ENCODE data around the gene MSH4.
"Not testable (repeated sequence)": the region's sequence is repeated elsewhere in the genome, so short reads cannot be mapped to it uniquely, and the experiment has no call there.

Gene MSH4

DNA sequence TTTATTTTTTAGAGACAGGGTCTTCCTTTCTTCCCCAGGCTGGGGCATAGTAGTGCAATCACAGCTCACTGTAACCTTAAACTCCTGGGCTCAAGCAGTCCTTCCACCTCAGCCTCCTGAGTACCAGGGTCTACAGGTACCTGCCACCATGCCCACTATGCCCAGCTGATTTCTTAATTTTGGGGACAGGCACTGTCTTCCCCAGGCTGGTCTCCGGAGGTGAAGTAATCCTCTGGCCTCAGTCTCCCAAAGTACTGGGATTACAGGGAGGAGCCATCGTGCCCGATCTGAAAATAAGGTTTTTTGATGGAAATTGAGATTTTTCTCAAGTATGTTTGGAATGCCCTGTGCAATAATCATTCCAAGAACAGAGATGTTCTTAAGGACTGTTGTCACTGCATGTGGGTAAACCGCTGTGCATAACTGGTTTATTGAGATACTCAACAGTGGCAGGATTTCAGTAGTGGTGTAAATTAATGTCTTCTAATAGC, 934 bp upstream of the MSH4 start:
- in situ Hi-C loops (cut with HindIII; ENCODE audit: low sequenced_read_pairs) = no loop called here

DNA sequence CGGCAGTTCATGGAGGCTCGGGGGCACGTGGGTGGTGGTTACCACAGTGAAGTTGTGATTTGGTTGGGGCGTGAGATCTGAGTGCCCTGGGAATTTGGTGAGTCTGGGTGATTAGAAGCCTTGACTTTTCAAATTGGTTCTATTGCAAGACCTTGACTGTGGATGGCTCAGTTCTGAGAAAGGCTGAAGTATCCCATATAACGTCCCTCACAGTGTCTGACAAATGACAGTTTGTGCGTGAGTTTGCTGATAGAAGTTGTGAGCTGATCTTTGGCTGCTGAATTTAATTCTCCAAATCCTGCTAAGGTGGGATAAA, 549 bp downstream of the MSH4 start:
- in situ Hi-C loops (cut with HindIII; ENCODE audit: low sequenced_read_pairs) = no loop called here

DNA sequence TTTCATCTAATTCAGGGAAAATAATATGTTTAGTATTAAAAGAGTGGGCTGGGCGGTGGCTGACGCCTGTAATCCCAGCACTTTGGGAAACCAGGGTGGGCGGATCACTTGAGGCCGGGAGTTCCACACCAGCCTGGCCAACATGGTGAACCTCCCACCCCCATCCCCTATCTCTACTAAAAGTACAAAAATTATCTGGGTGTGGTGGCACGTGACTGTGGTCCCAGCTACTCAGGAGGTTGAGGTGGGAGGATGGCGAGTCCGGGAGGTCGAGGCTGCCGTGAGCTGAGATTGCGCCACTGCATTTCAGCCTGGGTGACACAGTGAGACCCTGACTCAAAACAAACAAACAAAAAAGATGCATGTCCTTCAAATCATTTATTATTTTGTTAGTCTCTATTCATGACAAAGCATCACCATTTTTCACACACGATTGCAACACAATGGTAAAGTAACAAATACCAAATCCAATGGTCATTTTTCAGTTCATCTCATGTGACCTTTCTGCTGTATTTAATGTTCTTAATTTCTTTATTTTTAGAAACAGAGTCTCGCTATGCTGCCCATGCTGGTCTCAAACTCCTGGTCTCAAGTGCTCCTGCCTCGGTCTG, 1.0 kb downstream of the MSH4 start:
- in situ Hi-C loops (cut with HindIII; ENCODE audit: low sequenced_read_pairs) = no loop called here

DNA sequence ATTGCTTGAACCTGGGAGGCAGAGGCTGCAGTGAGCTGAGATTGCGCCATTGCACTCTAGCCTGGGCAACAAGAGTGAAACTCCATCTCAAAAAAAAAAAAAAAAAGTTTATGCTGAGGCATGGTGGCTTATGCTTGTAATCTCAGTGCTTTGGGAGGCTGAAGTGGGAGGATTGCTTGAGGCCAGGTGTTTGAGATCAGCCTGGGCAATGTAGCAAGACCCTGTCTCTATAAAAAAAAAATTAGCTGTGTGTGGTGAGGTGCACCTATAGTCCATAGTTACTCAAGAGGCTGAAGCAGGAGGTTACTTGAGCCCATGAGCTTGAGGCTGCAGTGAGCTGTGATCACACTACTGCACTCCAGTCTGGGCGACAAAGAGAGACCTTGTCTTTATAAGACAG, 4.8 kb downstream of the MSH4 start:
- in situ Hi-C loops (cut with HindIII; ENCODE audit: low sequenced_read_pairs) = loop anchor here (5.0 kb wide), 1 partner anchor 34 kb away; no protein-coding TSS in a partner anchor

DNA sequence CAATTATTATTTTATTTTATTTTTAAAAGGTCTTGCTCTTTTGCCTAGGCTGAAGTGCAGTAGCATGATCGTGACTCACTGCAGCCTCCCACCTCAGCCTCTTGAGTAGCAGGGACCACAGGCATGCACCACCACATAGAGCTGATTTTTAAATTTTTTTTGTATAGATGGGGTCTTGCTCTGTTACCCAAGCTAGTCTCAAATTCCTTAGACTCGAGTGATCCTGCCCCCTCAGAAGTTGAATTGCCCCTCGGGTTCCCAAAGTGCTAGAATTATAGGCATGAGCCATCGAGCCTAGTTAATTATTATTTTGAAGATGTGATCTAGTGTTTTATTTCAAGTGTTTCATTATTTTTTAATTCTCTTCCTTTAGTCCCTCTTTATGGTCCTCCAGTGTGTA, 12.2 kb downstream of the MSH4 start:
- in situ Hi-C loops (cut with HindIII; ENCODE audit: low sequenced_read_pairs) = no loop called here

DNA sequence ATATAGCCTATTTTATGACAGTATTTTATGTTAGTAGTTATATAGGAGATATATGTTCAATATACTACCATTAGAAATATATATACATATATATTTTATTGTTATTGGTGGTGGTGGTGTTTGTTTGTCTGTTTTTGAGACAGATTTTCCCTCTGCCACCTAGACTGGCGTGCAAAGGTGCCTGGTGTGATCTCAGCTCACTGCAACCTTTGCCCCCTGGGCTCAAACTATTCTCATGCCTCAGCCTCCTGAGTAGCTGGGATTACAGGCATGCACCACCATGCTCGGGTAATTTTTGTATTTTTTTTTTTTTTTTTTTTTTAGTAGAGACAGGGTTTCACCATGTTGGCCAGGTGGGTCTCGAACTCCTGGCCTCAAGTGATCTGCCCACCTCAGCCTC, 13.4 kb downstream of the MSH4 start:
- in situ Hi-C loops (cut with HindIII; ENCODE audit: low sequenced_read_pairs) = not testable (repeated sequence)

DNA sequence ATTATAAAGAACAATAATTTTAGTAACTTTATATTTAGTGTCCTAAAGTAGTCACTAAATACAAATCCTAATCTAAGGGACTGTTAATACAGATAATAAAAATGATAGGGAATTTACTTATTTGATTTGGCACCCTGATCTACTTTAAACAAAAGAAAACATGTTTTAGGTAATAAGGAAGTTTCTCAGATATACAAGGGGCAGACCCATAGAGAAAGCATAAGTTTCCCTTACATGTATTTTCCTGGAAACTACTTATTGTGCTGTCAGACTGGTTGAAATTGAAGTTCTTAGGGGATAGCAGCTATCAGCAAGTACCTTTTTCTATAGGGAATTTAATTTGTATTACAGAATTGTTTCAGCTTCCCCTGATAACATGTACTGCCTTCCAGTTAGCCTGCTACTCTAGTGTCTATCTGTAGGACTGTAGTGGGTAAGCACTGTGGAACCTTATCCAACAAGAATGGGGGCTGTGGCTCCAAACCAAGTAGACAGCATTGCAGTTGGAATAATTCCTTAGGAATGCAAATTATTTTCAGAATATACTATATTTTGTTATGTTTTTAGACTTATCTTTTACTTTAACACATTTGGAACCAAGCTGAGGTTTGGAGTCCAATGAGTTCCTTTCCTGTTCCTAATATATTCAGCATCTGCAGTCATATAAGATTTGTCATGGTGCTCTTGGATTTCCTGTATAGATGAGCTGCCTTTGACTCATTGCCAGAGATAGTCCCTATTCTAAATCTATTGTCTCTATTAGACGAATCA, 14.7 kb downstream of the MSH4 start:
- in situ Hi-C loops (cut with HindIII; ENCODE audit: low sequenced_read_pairs) = no loop called here

DNA sequence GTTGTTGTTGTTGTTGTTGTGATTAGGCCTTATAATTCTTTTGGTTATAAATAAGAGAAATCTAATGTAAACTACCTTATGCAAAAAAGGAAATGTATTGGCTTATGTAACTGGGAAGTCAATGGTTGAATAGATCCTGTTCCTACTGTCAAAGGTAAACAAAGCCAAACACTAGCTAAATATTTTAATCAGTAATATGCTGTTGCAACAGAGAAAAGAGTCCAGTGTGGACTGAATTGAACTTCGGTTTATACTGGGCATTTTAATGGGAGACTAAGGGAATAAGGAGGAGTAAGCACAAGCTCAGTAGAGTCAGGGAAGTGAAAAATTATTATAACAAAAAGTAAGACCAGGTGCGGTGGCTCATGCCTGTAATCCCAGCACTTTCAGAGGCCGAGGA, 15.4 kb downstream of the MSH4 start:
- in situ Hi-C loops (cut with HindIII; ENCODE audit: low sequenced_read_pairs) = no loop called here

DNA sequence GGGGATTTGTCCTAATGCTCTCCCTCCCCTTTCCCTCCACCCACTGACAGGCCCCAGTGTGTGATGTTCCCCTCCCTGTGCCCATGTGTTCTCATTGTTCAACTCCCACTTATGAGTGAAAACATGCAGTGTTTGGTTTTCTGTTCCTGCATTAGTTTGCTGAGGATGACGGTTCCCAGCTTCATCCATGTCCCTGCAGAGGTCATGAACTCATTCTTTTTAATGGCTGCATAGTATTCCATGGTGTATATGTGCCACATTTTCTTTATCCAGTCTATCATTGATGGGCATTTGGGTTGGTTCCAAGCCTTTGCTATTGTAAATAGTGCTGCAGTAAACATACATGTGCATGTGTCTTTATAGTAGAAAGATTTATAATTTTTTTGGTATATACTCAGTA, 26.9 kb downstream of the MSH4 start:
- in situ Hi-C loops (cut with HindIII; ENCODE audit: low sequenced_read_pairs) = not testable (repeated sequence)

DNA sequence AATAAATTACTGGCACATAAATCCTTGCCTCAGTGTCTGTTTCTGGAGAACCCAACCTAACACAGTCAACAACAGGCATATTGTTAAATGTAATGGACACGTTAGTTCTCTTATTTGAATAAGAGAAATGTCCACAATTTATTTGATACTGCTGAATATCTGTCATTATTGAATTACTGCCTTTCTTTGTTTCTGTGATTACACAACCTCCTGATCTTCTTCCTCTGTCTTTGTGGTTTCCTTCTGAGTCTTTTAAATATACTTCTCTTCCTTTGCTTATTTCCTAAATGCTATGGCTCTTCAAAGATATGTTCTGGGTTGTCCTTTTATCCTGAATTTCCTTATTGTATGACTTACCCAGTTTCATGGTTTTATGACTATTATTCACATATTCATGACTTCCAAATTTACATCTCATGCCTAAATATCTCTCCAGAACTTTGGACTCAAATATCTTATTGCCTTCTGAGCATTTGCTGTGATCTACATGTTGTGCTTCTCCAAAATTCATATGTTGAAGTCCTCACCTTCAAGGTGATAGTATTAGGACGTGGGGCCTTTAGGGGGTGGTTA, 39.9 kb downstream of the MSH4 start:
- in situ Hi-C loops (cut with HindIII; ENCODE audit: low sequenced_read_pairs) = no loop called here

DNA sequence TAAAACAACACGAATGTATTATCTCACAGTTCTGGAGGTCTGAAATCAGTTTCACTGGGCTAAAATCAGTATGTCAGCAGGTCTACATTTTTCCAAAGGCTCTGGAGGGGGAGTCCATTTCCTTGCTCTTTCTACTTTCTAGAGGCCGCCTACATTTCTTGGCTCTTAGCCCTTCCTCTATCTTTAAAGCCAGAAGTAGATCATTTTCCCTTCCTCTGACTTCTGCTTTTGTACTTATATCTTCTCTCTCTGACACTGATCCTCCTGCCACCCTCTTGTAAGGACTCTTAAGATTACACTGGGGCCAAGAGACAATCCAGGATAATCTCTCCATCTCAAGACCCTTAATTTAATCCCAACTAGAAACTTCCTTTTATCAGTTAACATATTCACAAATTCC, 41.4 kb downstream of the MSH4 start:
- in situ Hi-C loops (cut with HindIII; ENCODE audit: low sequenced_read_pairs) = no loop called here

DNA sequence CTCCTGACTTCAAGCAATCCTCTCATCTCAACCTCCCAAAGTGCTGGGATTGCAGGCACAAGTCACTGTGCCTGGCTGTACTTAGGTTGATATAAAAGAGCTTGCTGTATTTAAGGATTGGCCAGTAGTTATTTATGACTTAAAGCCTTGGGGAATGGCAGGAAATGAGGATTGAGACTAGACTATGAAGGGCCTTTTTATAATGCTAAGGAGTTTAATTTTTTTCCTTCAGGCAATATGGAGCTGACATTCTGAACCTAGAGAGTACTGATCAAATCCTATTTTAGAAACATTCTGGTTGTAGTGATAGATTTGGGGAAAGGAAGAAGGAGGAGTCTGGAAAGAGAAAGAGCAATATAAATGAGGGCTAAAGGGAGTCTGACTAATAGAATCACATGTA, 44.7 kb downstream of the MSH4 start:
- in situ Hi-C loops (cut with HindIII; ENCODE audit: low sequenced_read_pairs) = no loop called here

DNA sequence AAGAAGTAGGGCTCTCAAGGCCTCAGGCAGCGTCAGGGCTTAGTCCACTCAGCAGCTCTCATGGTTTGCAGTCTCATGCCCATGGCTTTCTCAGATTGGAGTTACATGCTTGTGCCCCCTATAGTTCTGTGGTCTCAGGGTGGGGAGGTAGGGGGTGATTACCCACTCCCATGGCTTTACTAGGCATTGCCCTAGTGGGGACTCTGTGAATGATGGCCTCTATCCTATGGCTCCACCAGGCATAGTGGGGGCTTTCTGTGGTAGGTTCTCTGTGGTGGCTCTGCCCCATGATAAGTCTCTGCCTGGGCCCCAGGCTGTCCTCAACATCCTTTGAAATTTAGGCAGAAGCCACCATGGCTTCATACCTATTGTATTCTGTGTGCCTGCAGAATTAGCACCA, 48.9 kb downstream of the MSH4 start:
- in situ Hi-C loops (cut with HindIII; ENCODE audit: low sequenced_read_pairs) = no loop called here

DNA sequence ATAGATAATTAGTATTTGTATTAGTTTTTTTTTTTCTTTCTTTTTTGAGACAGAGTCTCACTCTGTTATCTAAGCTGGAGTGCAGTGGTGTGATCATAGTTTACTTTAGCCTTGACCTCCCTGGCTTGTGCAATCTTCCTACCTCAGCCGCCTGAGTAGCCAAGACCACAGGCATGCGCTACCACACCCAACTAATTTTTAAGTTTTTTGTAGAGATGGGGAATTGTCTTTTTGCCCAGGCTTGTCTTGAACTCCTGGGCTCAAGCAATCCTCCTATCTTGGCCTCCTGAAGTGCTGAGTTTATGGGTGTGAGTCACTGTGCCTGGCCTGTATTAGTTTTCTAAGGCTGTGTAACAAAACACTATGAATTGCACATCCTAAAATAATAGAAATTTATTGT, 58.3 kb downstream of the MSH4 start:
- in situ Hi-C loops (cut with HindIII; ENCODE audit: low sequenced_read_pairs) = no loop called here

DNA sequence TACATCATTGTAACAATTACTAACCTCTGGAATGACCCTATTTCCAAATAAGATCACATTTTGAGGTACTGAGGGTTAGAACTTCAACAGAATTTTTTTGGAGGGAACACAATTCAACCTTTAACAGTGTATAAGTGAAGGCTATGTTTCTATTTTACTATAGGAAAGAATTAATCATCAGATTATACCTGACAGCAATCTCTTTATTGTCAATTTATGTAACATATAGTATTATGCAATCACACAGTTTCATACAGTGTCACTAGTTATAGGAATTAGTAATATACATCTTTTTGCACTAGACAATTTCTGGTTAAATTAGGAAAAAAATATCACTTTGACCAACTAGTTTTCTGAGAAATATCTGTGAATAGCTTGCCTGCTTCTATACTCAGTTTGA, 59.1 kb downstream of the MSH4 start:
- in situ Hi-C loops (cut with HindIII; ENCODE audit: low sequenced_read_pairs) = no loop called here

DNA sequence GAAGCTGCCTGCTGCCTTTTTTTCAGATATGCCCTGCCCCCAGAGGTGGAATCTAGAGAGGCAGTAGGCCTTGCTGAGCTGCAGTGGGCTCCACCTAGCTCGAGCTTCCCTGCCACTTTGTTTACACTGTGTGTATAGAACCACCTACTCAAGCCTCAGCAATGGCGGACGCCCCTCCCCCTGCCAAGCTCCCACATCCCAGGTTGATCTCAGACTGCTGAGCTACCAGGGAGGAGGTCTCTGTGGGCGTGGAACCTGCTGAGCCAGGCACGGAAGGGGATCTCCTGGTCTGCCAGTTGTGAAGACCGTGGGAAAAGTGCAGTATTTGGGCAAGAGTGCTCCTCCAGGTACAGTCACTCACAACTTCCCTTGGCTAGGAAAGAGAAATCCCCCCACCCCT, 65.1 kb downstream of the MSH4 start:
- in situ Hi-C loops (cut with HindIII; ENCODE audit: low sequenced_read_pairs) = no loop called here

DNA sequence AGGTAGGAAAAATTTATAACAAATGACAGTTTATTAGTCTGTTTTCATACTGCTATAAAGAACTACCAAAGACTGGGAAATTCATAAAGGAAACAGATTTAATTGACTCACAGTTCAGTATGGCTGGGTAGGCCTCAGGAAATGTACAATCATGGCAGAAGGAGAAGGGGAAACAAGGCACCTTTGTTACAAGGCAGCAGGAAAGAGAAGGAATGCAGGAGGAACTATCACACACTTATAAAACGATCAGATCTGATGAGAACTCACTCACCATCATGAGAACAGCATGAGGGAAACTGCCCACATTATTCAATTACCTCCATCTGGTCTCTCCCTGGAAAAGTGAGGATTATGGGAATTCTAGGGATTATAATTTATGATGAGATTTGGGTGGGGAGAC, 74.3 kb downstream of the MSH4 start:
- in situ Hi-C loops (cut with HindIII; ENCODE audit: low sequenced_read_pairs) = no loop called here

DNA sequence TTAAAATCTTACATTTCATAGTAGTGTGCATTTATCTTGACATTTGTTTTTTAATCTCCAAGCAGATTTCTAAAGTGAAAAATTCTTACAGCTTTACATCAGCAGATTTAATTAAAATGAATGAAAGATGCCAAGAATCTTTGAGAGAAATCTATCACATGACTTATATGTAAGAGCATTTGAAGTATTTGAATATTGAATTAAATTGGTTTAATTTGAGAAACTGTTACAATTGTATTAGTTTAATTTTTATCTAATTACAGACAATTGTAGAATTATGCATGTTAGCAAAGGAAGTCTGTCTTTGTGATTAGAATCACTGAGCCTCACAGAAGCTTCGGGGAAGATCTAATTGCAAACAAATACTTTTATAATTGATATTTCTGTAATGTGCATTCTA, 83.3 kb downstream of the MSH4 start:
- in situ Hi-C loops (cut with HindIII; ENCODE audit: low sequenced_read_pairs) = no loop called here

DNA sequence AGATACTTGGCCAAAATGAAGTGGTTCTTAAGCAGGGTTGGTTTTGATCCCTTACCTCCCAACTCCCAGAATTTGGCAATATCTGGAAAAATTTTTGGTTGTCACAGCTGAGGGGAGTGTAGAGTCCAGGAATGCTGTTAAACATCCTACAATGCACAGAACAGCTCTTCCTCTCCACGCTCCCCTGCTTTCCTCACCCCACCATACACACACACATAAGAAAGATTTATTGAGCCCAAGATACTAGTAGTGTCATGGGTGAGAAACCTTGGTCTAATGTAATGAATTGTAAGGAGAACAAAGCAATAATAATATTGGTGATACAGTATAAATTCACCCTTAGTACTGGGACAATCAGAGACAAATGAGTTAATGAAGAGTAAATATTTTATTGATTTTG, 87.8 kb downstream of the MSH4 start:
- in situ Hi-C loops (cut with HindIII; ENCODE audit: low sequenced_read_pairs) = no loop called here

DNA sequence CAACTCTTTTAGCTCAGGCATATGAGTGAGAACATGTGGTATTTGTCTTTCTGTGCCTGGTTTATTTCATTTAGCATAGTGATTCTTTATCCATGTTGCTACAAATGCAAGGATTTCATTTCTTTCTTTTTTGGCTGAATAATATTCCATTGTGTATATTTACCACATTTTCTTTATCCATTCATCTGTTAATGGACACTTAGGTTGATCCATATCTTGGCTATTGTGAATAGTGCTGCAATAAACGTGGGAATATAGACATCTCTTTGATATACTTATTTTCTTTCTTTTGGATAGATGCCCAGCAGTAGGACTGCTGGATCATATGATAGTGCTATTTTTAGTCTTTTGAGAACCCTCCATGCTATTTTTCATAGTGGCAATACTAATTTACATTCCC, 104.7 kb downstream of the MSH4 start:
- in situ Hi-C loops (cut with HindIII; ENCODE audit: low sequenced_read_pairs) = no loop called here

DNA sequence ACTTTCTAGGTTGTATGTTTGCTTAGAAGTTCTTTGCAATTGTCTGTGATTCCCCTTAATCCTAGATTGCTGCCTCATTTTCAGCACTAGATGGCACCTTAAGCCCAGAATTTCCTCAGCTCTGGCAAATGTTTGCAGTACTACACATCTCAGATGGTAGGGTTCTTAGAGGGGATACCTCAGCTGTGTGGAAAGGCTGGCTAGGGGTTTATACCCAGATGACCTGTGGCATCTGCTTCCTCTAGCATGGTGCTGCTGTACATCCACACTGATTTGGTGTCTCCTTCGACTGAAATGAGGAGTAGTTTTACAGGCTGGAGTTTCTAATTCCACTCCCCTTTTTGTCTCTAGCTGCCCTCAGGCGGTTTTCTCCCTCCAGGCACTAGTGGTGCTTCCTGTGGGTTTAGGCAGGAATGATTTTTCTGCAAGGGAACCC, 112.1 kb downstream of the MSH4 start:
- in situ Hi-C loops (cut with HindIII; ENCODE audit: low sequenced_read_pairs) = no loop called here

DNA sequence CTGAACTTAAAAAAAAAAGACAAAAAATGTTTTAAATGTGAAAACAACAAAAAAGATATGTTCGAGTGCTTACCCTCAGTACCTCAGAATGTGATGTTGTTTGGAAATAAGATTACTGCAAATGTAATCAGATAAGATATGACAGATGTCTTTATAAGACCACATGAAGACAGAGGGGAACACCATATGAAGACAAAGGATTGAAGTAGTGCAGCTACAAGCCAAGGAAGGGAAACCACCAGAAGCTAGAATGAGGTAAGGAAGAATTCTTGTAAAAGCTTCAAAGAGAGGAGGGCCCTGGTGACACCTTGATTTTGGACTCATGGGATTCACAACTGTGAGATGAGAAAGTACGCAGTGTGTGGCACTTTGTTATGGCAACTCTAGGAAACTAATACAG, 120.2 kb downstream of the MSH4 start:
- in situ Hi-C loops (cut with HindIII; ENCODE audit: low sequenced_read_pairs) = no loop called here
